HepG2 (cell line): ENCODE results near the gene HID1. TPM values are rescaled to one million over a fixed set of nuclear protein-coding genes. Genes with fewer than 3 reads are reported as not detected.
A peak's percentile ranks its signal among the peaks of the same experiment; 100 is the strongest.

Experiments used
- AGO2 ChIP-seq: fragments of 200-400 bp; formaldehyde crosslinking; optimal IDR thresholded peaks from 2 replicates; pipeline ENCODE3; 2017; ENCODE audit warnings: mild to moderate bottlenecking, low read depth, low read length, moderate library complexity
- ELF4 ChIP-seq: sonication (generic); formaldehyde crosslinking; IDR thresholded peaks from 2 replicates; pipeline ENCODE4 v1.5.0; 2020; ENCODE audit warnings: missing genetic modification reagents, mild to moderate bottlenecking, moderate library complexity, borderline replicate concordance
- ERF ChIP-seq: IDR thresholded peaks from 2 replicates; pipeline ENCODE4 v1.6.1; 2018; ENCODE audit warnings: missing biosample characterization, missing genetic modification reagents
- GPN1 ChIP-seq: sonication (generic); formaldehyde crosslinking; IDR thresholded peaks from 2 replicates; pipeline ENCODE4 v1.5.1; 2020; ENCODE audit warnings: missing genetic modification reagents, borderline replicate concordance
- HMG20A ChIP-seq: IDR thresholded peaks from 2 replicates; pipeline ENCODE4 v1.6.1; 2016; ENCODE audit warnings: borderline replicate concordance
- HOXD1 ChIP-seq: sonication (generic); formaldehyde crosslinking; IDR thresholded peaks from 2 replicates; pipeline ENCODE4 v1.5.0; 2020; ENCODE audit warnings: missing genetic modification reagents
- ISX ChIP-seq: sonication (generic); formaldehyde crosslinking; conservative IDR thresholded peaks from 2 replicates; pipeline ENCODE4 v1.5.0; 2020; ENCODE audit warnings: missing genetic modification reagents
- KLF16 ChIP-seq, 2 experiments: sonication (generic) in 1 of 2; formaldehyde crosslinking in 1 of 2; IDR thresholded peaks; 2 replicates each; pipeline versions ENCODE4 v1.6.1 to v1.8.0; 2016 to 2023; ENCODE audit warnings: missing genetic modification reagents in 2 of 2, missing compliant biosample characterization in 1 of 2
- KMT2B ChIP-seq: IDR thresholded peaks from 2 replicates; pipeline ENCODE4 v1.6.1; 2016; ENCODE audit warnings: missing genetic modification reagents, missing compliant biosample characterization
- NR2C2 ChIP-seq: sonication (generic); formaldehyde crosslinking; IDR thresholded peaks from 2 replicates; pipeline ENCODE4 v1.4.0; 2020; ENCODE audit warnings: missing genetic modification reagents, mild to moderate bottlenecking, moderate library complexity, borderline replicate concordance
- PITX1 ChIP-seq: sonication (generic); formaldehyde crosslinking; IDR thresholded peaks from 2 replicates; pipeline ENCODE4 v1.5.1; 2020; ENCODE audit warnings: mild to moderate bottlenecking, missing genetic modification reagents
- RCOR2 ChIP-seq: IDR thresholded peaks from 2 replicates; pipeline ENCODE4 v1.6.1; 2016; ENCODE audit warnings: missing biosample characterization, missing genetic modification reagents
- SIX4 ChIP-seq: sonication (generic); formaldehyde crosslinking; IDR thresholded peaks from 2 replicates; pipeline ENCODE4 v1.4.0; 2020; ENCODE audit warnings: missing genetic modification reagents
- TBP ChIP-seq: sonication (generic); formaldehyde crosslinking; IDR thresholded peaks from 2 replicates; pipeline ENCODE4 v1.5.0; 2020; ENCODE audit warnings: missing genetic modification reagents
- TCF7L2 ChIP-seq: IDR thresholded peaks from 2 replicates; pipeline ENCODE4 v1.6.1; 2011; ENCODE audit warnings: mild to moderate bottlenecking, low read depth, low read length, moderate library complexity
- ZKSCAN1 ChIP-seq: fragments of 150-350 bp; IDR thresholded peaks from 2 replicates; pipeline ENCODE4 v1.6.1; 2014; ENCODE audit warnings: low read length
- ZMAT3 ChIP-seq: sonication (generic); formaldehyde crosslinking; conservative IDR thresholded peaks from 2 replicates; pipeline ENCODE4 v1.7.0; 2021; ENCODE audit warnings: missing genetic modification reagents
- ZNF414 ChIP-seq: sonication (generic); formaldehyde crosslinking; IDR thresholded peaks from 2 replicates; pipeline ENCODE4 v1.5.0; 2020; ENCODE audit warnings: missing genetic modification reagents
- ZNF441 ChIP-seq: sonication (generic); formaldehyde crosslinking; IDR thresholded peaks from 2 replicates; pipeline ENCODE4 v1.7.0; 2021; ENCODE audit warnings: missing genetic modification reagents, borderline replicate concordance
- ZNF446 ChIP-seq: sonication (generic); formaldehyde crosslinking; IDR thresholded peaks from 2 replicates; pipeline ENCODE4 v1.5.0; 2020; ENCODE audit warnings: mild to moderate bottlenecking, missing genetic modification reagents
- ZNF501 ChIP-seq: sonication (generic); formaldehyde crosslinking; IDR thresholded peaks from 2 replicates; pipeline ENCODE4 v1.5.1; 2020; ENCODE audit warnings: mild to moderate bottlenecking, moderate library complexity, missing genetic modification reagents
- ZNF737 ChIP-seq: sonication (generic); formaldehyde crosslinking; IDR thresholded peaks from 2 replicates; pipeline ENCODE4 v1.5.0; 2020; ENCODE audit warnings: missing genetic modification reagents, mild to moderate bottlenecking, borderline replicate concordance
- polyA plus RNA-seq, 8 experiments: library from polyadenylated mRNA; depleted of rRNA in 3 of 8; stranded (reverse) in 7 of 8; unstranded in 1 of 8; fragments of >200 nt; fragmentation: Illumina TruSeq in 4 of 8; extraction: Trizol in 4 of 8; gene quantifications; 2 replicates each; pipeline versions ENCODE4 v1.2.1 to v1.2.3, GENCODE V29; 2011 to 2016; ENCODE audit warnings: low read depth in 4 of 8, missing spikeins in 1 of 8, mixed read lengths in 1 of 8; ENCODE audit not compliant: insufficient read depth in 1 of 8
- total RNA-seq, 5 experiments: library from RNA; depleted of rRNA; stranded (reverse); fragments of >200 nt; fragmentation: Illumina TruSeq; extraction: Trizol; gene quantifications; 2 replicates each; pipeline ENCODE4 v1.2.3, GENCODE V29; 2016; ENCODE audit warnings: low read depth in 1 of 5
- TF ChIP-seq, protein P1 (sequence below): sonication (generic); formaldehyde crosslinking; IDR thresholded peaks from 2 replicates; pipeline ENCODE4 v1.4.0; 2020; ENCODE audit warnings: missing genetic modification reagents, borderline replicate concordance
- TF ChIP-seq, protein P2 (sequence below): sonication (generic); formaldehyde crosslinking; IDR thresholded peaks from 2 replicates; pipeline ENCODE4 v1.5.1; 2020; ENCODE audit warnings: missing genetic modification reagents, mild to moderate bottlenecking, borderline replicate concordance
- TF ChIP-seq, protein P3 (sequence below): sonication (generic); formaldehyde crosslinking; IDR thresholded peaks from 2 replicates; pipeline ENCODE4 v1.8.1; 2023; ENCODE audit warnings: missing genetic modification reagents, inconsistent platforms, borderline replicate concordance

Gene HID1
- total and polyA plus RNA-seq, 2 of the 13 experiments (the other 11 are each of a cell fraction or from before 2014, with no cell fraction given), result 2.1 to 10.6 TPM

DNA sequence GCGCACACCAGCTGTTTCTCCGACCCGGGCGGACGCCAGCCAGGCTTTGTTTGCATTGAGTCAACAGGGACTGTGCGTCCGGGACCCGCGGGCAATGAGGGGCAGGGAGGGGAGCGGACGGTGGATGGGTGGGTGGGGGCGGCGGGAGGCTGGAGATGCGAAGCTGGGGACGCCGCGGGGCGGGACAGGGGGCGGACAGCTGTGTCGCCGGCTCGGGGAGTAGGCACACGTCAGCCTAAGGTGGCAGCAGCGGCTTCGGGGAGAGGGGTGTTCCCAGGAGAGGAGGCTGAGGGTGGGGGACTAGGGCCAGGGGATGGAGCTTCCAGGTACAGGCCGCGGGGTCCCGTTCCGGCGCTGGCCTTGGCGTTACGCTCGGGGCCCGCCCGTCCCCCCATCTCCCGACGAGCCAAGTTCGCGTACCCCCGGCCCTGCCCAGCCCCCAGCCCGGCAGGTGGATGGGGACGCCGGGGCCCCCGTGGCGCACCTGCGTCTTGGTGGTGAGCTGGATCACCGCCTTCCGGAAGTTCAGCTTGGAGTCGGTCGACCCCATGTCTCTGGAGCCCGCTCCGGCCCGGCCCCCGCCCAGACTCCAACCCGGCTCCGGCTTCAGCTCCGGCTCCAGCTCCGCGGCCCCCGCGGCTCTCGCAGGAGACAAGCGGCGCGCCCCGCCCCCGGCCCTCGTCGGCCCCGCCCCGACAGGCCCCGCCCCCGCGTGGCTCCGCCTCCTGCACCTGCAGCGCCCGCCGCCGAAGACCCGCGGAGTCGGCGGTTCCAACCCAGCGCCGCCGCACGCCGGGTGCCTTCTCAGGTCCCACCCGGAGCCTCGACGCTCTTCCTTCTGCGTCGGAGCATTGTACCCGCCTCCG lies at the start of gene HID1 (continued):
- TF ChIP-seq, protein P1, sequence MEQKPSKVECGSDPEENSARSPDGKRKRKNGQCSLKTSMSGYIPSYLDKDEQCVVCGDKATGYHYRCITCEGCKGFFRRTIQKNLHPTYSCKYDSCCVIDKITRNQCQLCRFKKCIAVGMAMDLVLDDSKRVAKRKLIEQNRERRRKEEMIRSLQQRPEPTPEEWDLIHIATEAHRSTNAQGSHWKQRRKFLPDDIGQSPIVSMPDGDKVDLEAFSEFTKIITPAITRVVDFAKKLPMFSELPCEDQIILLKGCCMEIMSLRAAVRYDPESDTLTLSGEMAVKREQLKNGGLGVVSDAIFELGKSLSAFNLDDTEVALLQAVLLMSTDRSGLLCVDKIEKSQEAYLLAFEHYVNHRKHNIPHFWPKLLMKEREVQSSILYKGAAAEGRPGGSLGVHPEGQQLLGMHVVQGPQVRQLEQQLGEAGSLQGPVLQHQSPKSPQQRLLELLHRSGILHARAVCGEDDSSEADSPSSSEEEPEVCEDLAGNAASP, result 0 out of 2 replicates have a peak, but pooled peaks have one; percentile 51
- TF ChIP-seq KLF16 (CRISPR knock-in tag; IDR thresholded peaks at IDR 0.05), result 0 out of 4 replicates have a peak, but pooled peaks of 1 of the 2 experiments have one; percentile 35
- TF ChIP-seq KMT2B (CRISPR knock-in tag), result no peak
- no peak for TF ChIP-seq SIX4 (CRISPR knock-in tag)
- TF ChIP-seq, protein P2, sequence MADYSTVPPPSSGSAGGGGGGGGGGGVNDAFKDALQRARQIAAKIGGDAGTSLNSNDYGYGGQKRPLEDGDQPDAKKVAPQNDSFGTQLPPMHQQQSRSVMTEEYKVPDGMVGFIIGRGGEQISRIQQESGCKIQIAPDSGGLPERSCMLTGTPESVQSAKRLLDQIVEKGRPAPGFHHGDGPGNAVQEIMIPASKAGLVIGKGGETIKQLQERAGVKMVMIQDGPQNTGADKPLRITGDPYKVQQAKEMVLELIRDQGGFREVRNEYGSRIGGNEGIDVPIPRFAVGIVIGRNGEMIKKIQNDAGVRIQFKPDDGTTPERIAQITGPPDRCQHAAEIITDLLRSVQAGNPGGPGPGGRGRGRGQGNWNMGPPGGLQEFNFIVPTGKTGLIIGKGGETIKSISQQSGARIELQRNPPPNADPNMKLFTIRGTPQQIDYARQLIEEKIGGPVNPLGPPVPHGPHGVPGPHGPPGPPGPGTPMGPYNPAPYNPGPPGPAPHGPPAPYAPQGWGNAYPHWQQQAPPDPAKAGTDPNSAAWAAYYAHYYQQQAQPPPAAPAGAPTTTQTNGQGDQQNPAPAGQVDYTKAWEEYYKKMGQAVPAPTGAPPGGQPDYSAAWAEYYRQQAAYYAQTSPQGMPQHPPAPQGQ (CRISPR knock-in tag), result no peak
- no peak for TF ChIP-seq ERF (CRISPR knock-in tag)
- TF ChIP-seq ZNF737 (CRISPR knock-in tag), result no peak
- no peak for TF ChIP-seq ELF4 (CRISPR knock-in tag)
- no peak for TF ChIP-seq ZNF501 (CRISPR knock-in tag)
- no peak for TF ChIP-seq ZKSCAN1
- TF ChIP-seq ZNF446 (CRISPR knock-in tag), result no peak
- no peak for TF ChIP-seq TBP (CRISPR knock-in tag)
- no peak; the same call in 1 of the 2 replicates for TF ChIP-seq ZMAT3 (CRISPR knock-in tag)
- no peak for TF ChIP-seq RCOR2 (CRISPR knock-in tag)
- no peak for TF ChIP-seq AGO2
- no peak for TF ChIP-seq PITX1 (CRISPR knock-in tag)
- TF ChIP-seq, protein P3, sequence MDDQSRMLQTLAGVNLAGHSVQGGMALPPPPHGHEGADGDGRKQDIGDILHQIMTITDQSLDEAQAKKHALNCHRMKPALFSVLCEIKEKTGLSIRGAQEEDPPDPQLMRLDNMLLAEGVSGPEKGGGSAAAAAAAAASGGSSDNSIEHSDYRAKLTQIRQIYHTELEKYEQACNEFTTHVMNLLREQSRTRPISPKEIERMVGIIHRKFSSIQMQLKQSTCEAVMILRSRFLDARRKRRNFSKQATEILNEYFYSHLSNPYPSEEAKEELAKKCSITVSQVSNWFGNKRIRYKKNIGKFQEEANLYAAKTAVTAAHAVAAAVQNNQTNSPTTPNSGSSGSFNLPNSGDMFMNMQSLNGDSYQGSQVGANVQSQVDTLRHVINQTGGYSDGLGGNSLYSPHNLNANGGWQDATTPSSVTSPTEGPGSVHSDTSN, result no peak
- TF ChIP-seq ISX (CRISPR knock-in tag), result 0 out of 2 replicates have a peak, but pooled peaks have one; percentile 56
- 0 out of 2 replicates have a peak, but pooled peaks have one; percentile 43 for TF ChIP-seq HOXD1
- peak; percentile 21; the same call in 1 of the 2 replicates for TF ChIP-seq NR2C2 (CRISPR knock-in tag)
- TF ChIP-seq ZNF414, result peak; percentile 66
- no peak for TF ChIP-seq GPN1 (CRISPR knock-in tag)
- peak; percentile 39; the same call in 1 of the 2 replicates for TF ChIP-seq HMG20A (CRISPR knock-in tag)
- TF ChIP-seq TCF7L2, result no peak
- TF ChIP-seq ZNF441 (CRISPR knock-in tag), result no peak
